Endothelial cell (in vitro differentiated cells): ENCODE data around the gene LRRC75B. TPM values are rescaled to one million over a fixed set of nuclear protein-coding genes. Genes with fewer than 3 reads are reported as not detected.

ENCODE experiments used
- DNase-seq: peaks from one replicate; pipeline ENCODE4 v3.0.0; 2021; ENCODE audit warnings: low spot score
- H3K27ac Mint-ChIP-seq: one replicate; pipeline ENCODE4 v1.8.0; 2021; ENCODE audit warnings: mixed read lengths, inconsistent platforms; ENCODE audit not compliant: unreplicated experiment
- H3K27me3 Mint-ChIP-seq: one replicate; pipeline ENCODE4 v1.8.0; 2021; ENCODE audit warnings: mild to moderate bottlenecking, moderate library complexity, mixed read lengths, inconsistent platforms; ENCODE audit not compliant: unreplicated experiment
- H3K36me3 Mint-ChIP-seq: one replicate; pipeline ENCODE4 v1.8.0; 2021; ENCODE audit warnings: mild to moderate bottlenecking, low read depth, mixed read lengths, inconsistent platforms; ENCODE audit not compliant: unreplicated experiment
- H3K4me1 Mint-ChIP-seq: one replicate; pipeline ENCODE4 v1.8.0; 2021; ENCODE audit warnings: mild to moderate bottlenecking, mixed read lengths, inconsistent platforms; ENCODE audit not compliant: unreplicated experiment
- H3K4me3 Mint-ChIP-seq: one replicate; pipeline ENCODE4 v1.8.0; 2021; ENCODE audit warnings: mild to moderate bottlenecking, mixed read lengths, inconsistent platforms; ENCODE audit not compliant: unreplicated experiment
- H3K9me3 Mint-ChIP-seq: one replicate; pipeline ENCODE4 v1.8.0; 2021; ENCODE audit warnings: mixed read lengths, inconsistent platforms; ENCODE audit not compliant: unreplicated experiment
- CTCF ChIP-seq: fragments of 200-600 bp; sonication (generic); IDR thresholded peaks from one replicate; pipeline ENCODE4 v1.5.0; 2021; ENCODE audit warnings: antibody characterized with exemption; ENCODE audit not compliant: unreplicated experiment
- total RNA-seq: library from RNA; stranded (reverse); fragmentation: NEBNext Ultra II Directional; extraction: Animal tissue kit (Norgen Biotek cat#: 25700); gene quantifications from one replicate; pipeline ENCODE4 v1.2.1, GENCODE V29; 2021; ENCODE audit not compliant: unreplicated experiment

Gene LRRC75B
- total RNA-seq, 1 donor from 2014 or later: 26.9 TPM

GRCh38 chr22:24591286-24591830, 1.5 kb downstream of the LRRC75B start:
- H3K9me3 Mint-ChIP-seq: no peaks in the 10 kb centered on the region
- no peak overlapping the region for H3K27ac Mint-ChIP-seq
- H3K27me3 Mint-ChIP-seq: peaks cover 5% of the 10 kb centered on the region
- no peaks in the 10 kb centered on the region for H3K36me3 Mint-ChIP-seq
- H3K4me3 Mint-ChIP-seq: no peak overlapping the region
- H3K4me1 Mint-ChIP-seq: no peaks in the 10 kb centered on the region
- no peak for DNase-seq
- TF ChIP-seq CTCF: no peak

GRCh38 chr22:24590596-24591173, 2.2 kb downstream of the LRRC75B start:
- no peak overlapping the region for H3K27ac Mint-ChIP-seq
- H3K4me3 Mint-ChIP-seq: peak overlapping the region; percentile 51

GRCh38 chr22:24589518-24590030, 3.3 kb downstream of the LRRC75B start:
- no peaks in the 10 kb centered on the region for H3K36me3 Mint-ChIP-seq
- no peaks in the 10 kb centered on the region for H3K4me1 Mint-ChIP-seq
- no peak overlapping the region for H3K27ac Mint-ChIP-seq
- no peak overlapping the region for H3K4me3 Mint-ChIP-seq
- TF ChIP-seq CTCF: no peak
- H3K27me3 Mint-ChIP-seq: peaks cover 4% of the 10 kb centered on the region
- no peaks in the 10 kb centered on the region for H3K9me3 Mint-ChIP-seq
- no peak for DNase-seq

More at GRCh38 chr22:24590596-24591173, 2.2 kb downstream of the LRRC75B start:
- no peaks in the 10 kb centered on the region for H3K9me3 Mint-ChIP-seq
- TF ChIP-seq CTCF: no peak
- no peaks in the 10 kb centered on the region for H3K4me1 Mint-ChIP-seq
- H3K27me3 Mint-ChIP-seq: peaks cover 3% of the 10 kb centered on the region
- H3K36me3 Mint-ChIP-seq: no peaks in the 10 kb centered on the region
- no peak for DNase-seq

GRCh38 chr22:24588757-24589481, 4.0 kb downstream of the LRRC75B start:
- H3K36me3 Mint-ChIP-seq: no peaks in the 10 kb centered on the region
- TF ChIP-seq CTCF: no peak

GRCh38 chr22:24588381-24588756, 4.5 kb downstream of the LRRC75B start:
- Mint-ChIP-seq H3K4me1 (no peaks in the 10 kb centered on the region), H3K9me3 (no peaks in the 10 kb centered on the region), H3K27me3 (peaks cover 4% of the 10 kb centered on the region), H3K36me3 (no peaks in the 10 kb centered on the region), H3K4me3 (no peak overlapping the region), H3K27ac (no peak overlapping the region)
- DNase-seq: no peak
- no peak for TF ChIP-seq CTCF

More at GRCh38 chr22:24588757-24589481, 4.0 kb downstream of the LRRC75B start:
- Mint-ChIP-seq H3K9me3 (no peaks in the 10 kb centered on the region), H3K4me3 (no peak overlapping the region), H3K27me3 (peaks cover 4% of the 10 kb centered on the region), H3K4me1 (no peaks in the 10 kb centered on the region), H3K27ac (no peak overlapping the region)
- DNase-seq: no peak
